Erythroblast (primary cell): ENCODE measurements around the gene ZNF841.
"Not testable (repeated sequence)": the region's sequence is repeated elsewhere in the genome, so short reads cannot be mapped to it uniquely, and the experiment has no call there.

Experiments used
- GATA1 ChIP-seq: IDR thresholded peaks from 2 replicates; pipeline ENCODE4 v1.6.1; 2011; ENCODE audit warnings: low read depth, mild to moderate bottlenecking, control low read depth, low read length, moderate library complexity
- POLR2A ChIP-seq: IDR thresholded peaks from 2 replicates; pipeline ENCODE4 v1.6.1; 2011; ENCODE audit warnings: mild to moderate bottlenecking, low read length

GRCh38 chr19:52024478-52024877, 71.1 kb downstream of the ZNF841 start:
- not testable (repeated sequence) for TF ChIP-seq POLR2A, GATA1
